HG02678 (cell line): ENCODE measurements around the gene EXOC6.
A peak's percentile ranks its signal among the peaks of the same experiment; 100 is the strongest.

Experiments used
- ATAC-seq: cut with Tn5 transposase; IDR thresholded peaks from one replicate; pipeline ENCODE4 v1.9.1; 2021; ENCODE audit warnings: mild to moderate bottlenecking, moderate library complexity; ENCODE audit not compliant: unreplicated experiment

Gene EXOC6

GRCh38 chr10:92832998-92833650 is 15.2 kb upstream of the EXOC6 start:
- ATAC-seq = no peak

GRCh38 chr10:92834331-92834730 is 14.0 kb upstream of the EXOC6 start:
- no peak for ATAC-seq

DNA sequence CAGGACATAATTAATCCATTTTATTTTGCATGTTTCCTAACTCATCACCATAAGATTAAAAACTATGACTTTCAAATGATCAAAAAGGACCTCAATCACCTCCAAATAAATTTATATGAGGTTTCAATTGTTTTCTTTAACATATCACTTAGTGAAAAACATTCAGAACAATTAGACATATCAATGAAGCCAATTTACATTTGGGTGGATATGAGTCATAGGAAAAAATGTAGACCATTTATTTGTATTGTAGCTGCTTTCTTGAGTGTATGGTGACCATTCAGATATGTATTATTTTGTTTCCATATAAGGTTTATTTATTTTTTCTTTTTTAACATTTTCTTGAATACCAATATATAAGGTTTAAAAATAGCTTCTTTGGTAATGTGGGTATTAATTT is 13.3 kb upstream of the EXOC6 start:
- no peak for ATAC-seq

DNA sequence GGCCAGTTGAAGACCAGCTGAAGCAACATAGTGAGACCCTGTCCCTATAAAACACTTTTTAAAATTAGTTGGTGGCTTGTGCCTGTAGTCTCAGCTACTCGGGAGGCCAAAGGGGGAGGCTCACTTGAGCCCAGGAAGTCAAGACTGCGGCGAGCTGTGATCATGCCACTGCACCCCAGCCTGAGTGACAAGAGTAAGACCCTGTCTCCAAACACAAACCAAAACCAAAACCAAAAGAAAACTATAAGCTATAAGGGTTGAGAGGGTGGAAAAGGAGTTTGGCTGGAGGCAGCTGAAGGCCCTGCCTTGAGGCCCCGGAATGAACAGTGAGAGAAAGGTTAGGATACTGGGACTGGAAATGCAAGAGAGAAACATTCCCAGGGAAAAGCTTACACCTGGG is 10.9 kb upstream of the EXOC6 start:
- no peak for ATAC-seq

GRCh38 chr10:92839191-92840085 is 8.9 kb upstream of the EXOC6 start:
- no peak for ATAC-seq

DNA sequence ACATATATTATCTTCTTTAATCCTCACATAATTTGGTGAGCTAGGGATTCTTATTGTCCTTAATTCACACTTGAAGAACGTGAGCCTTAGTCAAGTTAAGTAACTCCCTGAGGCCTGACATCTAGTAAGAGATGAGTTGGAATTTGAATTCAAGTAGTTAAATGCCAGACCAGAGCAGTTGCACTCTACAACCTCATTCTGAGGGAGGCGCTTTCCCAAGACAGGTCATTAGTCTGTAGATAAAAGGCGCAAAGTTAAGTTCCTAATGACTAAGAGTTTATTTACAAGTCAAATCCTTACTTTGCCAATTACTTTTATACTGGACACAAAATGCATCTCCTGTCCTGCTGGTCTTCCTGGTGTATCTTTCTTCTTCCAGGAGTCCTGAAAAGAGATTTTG is 3.6 kb upstream of the EXOC6 start:
- no peak for ATAC-seq

GRCh38 chr10:92845921-92846320 is 2.4 kb upstream of the EXOC6 start:
- ATAC-seq = no peak

- ATAC-seq = no peak
These were observed 2.0 kb upstream of the EXOC6 start for GRCh38 chr10:92846344-92846743.

DNA sequence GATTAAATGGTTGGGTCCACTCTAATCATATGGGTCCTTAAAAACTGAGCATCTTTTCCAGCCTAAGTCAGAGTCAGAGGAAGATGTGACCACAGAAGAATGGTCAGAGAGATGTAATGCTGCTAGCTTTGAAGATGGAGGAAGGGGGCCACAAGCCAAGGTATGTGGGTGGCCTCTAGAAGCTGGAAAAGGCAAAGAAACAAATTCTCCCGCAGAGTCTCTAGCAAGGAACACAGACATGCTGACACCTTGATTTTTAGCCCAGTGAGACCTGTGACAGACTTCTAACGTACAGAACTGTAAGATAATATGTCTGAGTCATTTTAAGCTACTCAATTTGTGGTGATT is 1.5 kb upstream of the EXOC6 start:
- ATAC-seq = no peak

- ATAC-seq = no peak
These were observed 987 bp upstream of the EXOC6 start for GRCh38 chr10:92847202-92847864.

- ATAC-seq = peak; percentile 56
These were observed 281 bp upstream of the EXOC6 start for GRCh38 chr10:92848037-92848440.

DNA sequence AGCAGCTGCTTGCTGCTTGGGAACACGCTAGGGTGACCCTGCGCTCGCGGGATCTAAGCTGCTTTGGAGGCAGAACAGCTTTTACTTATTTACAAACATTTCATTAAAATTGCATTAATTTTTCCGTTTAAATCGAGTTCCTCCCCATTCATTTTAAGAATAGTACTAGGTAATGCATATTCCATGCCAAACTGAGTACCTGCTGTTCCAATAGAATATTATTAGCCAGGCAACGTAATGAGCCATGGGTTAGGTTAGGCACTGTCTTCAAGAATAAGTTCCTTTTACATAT is 860 bp downstream of the EXOC6 start:
- no peak for ATAC-seq

GRCh38 chr10:92849576-92850090 is 1.3 kb downstream of the EXOC6 start:
- ATAC-seq = no peak

DNA sequence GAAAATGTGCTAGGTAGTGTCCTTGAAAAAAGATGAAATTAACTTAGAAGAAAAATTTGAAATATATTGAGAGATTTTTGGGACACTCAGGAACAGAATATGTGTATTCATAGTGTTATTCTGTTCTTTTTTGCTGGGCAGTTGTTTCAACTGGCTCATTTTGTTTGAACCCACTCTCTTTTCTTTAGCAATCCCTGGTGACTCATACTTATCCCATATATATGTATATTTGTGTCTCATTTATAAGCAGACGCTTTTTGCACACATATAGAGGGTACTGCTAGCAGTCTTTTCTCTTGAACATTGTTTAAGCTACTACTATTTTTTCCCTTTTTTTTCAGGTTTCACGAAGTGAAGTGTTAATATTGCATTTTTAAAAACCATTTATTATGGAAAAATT is 1.9 kb downstream of the EXOC6 start:
- ATAC-seq = no peak

DNA sequence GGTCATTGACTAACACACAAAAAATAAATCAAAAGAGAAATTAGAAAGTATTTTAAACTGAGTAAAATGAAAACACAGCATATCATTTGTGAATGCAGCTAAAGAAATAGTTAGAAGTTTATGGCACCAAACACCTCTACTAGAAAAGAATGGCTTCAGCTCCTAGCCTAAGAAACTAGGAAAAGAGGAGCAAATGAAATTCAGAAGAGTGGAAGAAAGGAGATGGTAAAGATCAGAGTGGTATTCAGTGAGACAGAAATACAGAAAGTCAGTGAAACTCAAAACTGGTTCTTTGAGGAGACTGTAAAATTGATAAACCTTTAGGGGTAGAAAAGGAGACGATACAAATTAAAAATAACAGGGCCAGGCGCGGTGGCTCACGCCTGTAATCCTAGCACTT is 2.7 kb downstream of the EXOC6 start:
- no peak for ATAC-seq

DNA sequence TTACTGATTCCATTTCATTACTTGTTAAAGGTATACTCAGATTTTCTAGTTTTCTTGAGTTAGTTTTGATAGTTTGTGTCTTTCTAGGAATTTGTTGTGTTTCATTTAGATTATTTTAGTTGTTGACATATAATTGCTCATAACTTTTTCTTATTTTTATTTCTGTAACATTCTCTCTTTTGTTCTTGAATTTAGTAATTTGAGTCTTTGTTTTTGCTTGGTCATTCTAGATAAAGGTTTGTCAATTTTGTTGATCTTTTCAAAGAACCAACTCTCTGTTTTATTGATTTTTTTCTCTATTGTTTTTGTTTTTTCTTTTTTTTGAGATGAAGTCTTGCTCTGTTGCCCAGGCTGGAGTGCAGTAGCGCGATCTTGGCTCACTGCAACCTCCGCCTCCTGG is 7.2 kb downstream of the EXOC6 start:
- ATAC-seq = no peak

GRCh38 chr10:92857904-92858514 is 9.7 kb downstream of the EXOC6 start:
- no peak for ATAC-seq

- ATAC-seq = no peak
These were observed 18.9 kb downstream of the EXOC6 start for GRCh38 chr10:92867235-92867634.

DNA sequence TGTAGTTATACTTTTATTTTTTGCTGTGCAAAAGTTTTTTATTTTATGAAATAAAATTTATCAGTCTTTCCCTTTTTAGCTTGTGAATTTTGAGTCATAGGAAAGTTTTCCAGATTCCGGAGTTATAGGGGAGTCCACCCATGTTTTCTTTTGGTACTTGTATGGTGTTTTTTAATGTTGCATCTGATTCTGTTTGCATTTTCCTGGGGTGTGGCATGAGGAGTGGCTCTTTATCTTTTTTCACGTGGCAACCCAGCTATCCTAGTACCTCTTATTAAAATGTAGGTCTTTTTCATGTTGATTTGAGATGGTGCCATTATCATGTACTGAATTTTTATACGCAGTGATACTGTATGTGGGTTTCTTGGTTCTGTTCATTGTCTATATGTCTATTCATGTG is 19.7 kb downstream of the EXOC6 start:
- ATAC-seq = no peak

DNA sequence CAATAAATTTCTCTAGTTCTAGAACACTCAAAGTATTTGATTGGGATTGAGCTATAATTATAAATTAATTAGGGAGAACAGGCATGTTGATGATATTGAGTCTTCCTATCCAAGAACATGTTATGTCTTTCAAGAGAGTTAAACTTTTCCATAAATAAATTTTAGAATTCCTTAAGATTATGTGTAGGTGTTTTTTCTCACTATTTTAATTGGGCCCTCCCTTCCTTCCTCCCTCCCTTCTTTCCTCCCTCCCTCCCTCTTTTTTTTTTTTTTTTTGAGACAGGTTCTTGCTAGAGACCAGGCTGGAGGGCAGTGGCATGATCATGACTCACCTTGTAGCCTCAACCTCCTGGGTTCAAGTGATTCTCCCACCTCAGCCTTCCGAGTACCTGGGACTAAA is 20.2 kb downstream of the EXOC6 start:
- no peak for ATAC-seq

DNA sequence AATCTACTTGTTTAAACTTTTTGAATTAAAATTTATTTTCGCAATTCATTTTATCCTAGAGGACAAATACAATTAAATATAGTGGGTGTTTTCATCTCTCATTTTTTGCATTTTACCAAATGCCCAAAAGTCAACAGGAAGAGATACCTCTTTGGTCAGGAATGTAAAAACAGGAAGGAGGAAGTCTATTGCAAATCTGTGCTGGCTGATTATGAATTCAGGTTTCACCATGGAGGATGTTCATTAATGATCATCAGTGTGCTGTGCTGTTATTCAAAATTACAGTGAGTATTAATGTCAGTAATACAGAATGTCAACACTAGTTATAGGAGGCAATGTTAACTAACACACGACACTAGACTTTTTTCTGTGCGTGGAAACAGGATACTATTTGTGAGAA is 24.7 kb downstream of the EXOC6 start:
- ATAC-seq = no peak
